K562 (cell line): ENCODE results near the gene ANKS1B. TPM values are rescaled to one million over a fixed set of nuclear protein-coding genes. Genes with fewer than 3 reads are reported as not detected.

Source experiments
- CBFA2T3 ChIP-seq: fragments of 450-650 bp; IDR thresholded peaks from 2 replicates; pipeline ENCODE4 v1.6.1; 2017
- CEBPG ChIP-seq, 3 experiments: fragments of 200-800 bp in 1 of 3; sonication (Bioruptor generic) in 1 of 3; sonication (generic) in 1 of 3; formaldehyde crosslinking in 1 of 3; IDR thresholded peaks in 2 of 3; conservative IDR thresholded peaks in 1 of 3; 2 replicates each; pipeline versions ENCODE4 v1.6.1 to v1.8.0; 2016 to 2022; ENCODE audit warnings: missing compliant biosample characterization in 2 of 3, missing genetic modification characterization in 2 of 3, mild to moderate bottlenecking in 1 of 3, missing genetic modification reagents in 1 of 3
- HLTF ChIP-seq: fragments of 450-650 bp; IDR thresholded peaks from 2 replicates; pipeline ENCODE4 v1.6.1; 2016
- MYC ChIP-seq, 2 experiments: fragments of 250-450 bp in 1 of 2; sonication (Bioruptor Pico) in 1 of 2; IDR thresholded peaks; 2 replicates each; pipeline versions ENCODE4 v1.5.1 to v1.6.1; 2012 to 2021; ENCODE audit warnings: low read depth in 2 of 2, borderline replicate concordance in 1 of 2, improper control_type of control experiment in 1 of 2, low read length in 1 of 2, mild to moderate bottlenecking in 1 of 2, moderate library complexity in 1 of 2
- NFYB ChIP-seq: IDR thresholded peaks from 2 replicates; pipeline ENCODE4 v1.6.1; 2011; ENCODE audit warnings: mild to moderate bottlenecking, moderate library complexity; ENCODE audit not compliant: insufficient read length; ENCODE audit errors: extremely low read depth
- NR4A1 ChIP-seq, 2 experiments: fragments of 250-450 bp in 1 of 2; fragments of 450-650 bp in 1 of 2; sonication (Bioruptor Pico) in 1 of 2; IDR thresholded peaks; 2 replicates each; pipeline versions ENCODE4 v1.4.0 to v1.6.1; 2016 to 2020; ENCODE audit warnings: mild to moderate bottlenecking in 2 of 2, missing compliant biosample characterization in 1 of 2, missing genetic modification characterization in 1 of 2, moderate library complexity in 1 of 2
- SIRT6 ChIP-seq: IDR thresholded peaks from one replicate; pipeline ENCODE4 v1.6.1; 2012; ENCODE audit warnings: low read depth, mild to moderate bottlenecking, control low read depth, inconsistent platforms, low read length, moderate library complexity
- SPI1 ChIP-seq: IDR thresholded peaks from 2 replicates; pipeline ENCODE4 v1.6.1; 2011; ENCODE audit warnings: low read depth, low read length, control low read depth, borderline replicate concordance
- TAL1 ChIP-seq: fragments of 450-650 bp; IDR thresholded peaks from 2 replicates; pipeline ENCODE4 v1.6.1; 2016; ENCODE audit warnings: mild to moderate bottlenecking
- TFE3 ChIP-seq: fragments of 450-650 bp; formaldehyde crosslinking; IDR thresholded peaks from 2 replicates; pipeline ENCODE4 v1.4.0; 2020; ENCODE audit warnings: mild to moderate bottlenecking, mixed read lengths
- THRA ChIP-seq: fragments of 450-650 bp; IDR thresholded peaks from 2 replicates; pipeline ENCODE4 v1.6.1; 2017; ENCODE audit warnings: mild to moderate bottlenecking, moderate library complexity
- ZBTB26 ChIP-seq: fragments of 450-650 bp; formaldehyde crosslinking; IDR thresholded peaks from 2 replicates; pipeline ENCODE4 v1.4.0; 2022; ENCODE audit warnings: missing genetic modification characterization
- ZNF212 ChIP-seq: fragments of 450-650 bp; formaldehyde crosslinking; IDR thresholded peaks from 2 replicates; pipeline ENCODE4 v1.4.0; 2020; ENCODE audit warnings: mild to moderate bottlenecking
- ZNF24 ChIP-seq: fragments of 450-650 bp; IDR thresholded peaks from 2 replicates; pipeline ENCODE4 v1.6.1; 2016
- ZNF398 ChIP-seq: fragments of 250-450 bp; sonication (Bioruptor Pico); IDR thresholded peaks from 2 replicates; pipeline ENCODE4 v1.8.0; 2021; ENCODE audit warnings: moderate library complexity, mild to moderate bottlenecking, inconsistent platforms
- ZNF668 ChIP-seq: fragments of 250-450 bp; sonication (Bioruptor Pico); IDR thresholded peaks from 2 replicates; pipeline ENCODE4 v1.8.0; 2022; ENCODE audit warnings: mild to moderate bottlenecking, inconsistent platforms
- ZNF696 ChIP-seq: fragments of 250-450 bp; sonication (Bioruptor Pico); conservative IDR thresholded peaks from 2 replicates; pipeline ENCODE4 v1.4.0; 2020; ENCODE audit warnings: mild to moderate bottlenecking, moderate library complexity
- ZNF707 ChIP-seq: fragments of 250-450 bp; sonication (Bioruptor Pico); conservative IDR thresholded peaks from 2 replicates; pipeline ENCODE4 v1.8.0; 2022; ENCODE audit warnings: inconsistent platforms, mild to moderate bottlenecking, moderate library complexity
- polyA plus RNA-seq, 8 experiments: library from polyadenylated mRNA; depleted of rRNA in 4 of 8; stranded (reverse) in 5 of 8; unstranded in 3 of 8; fragments of >200 nt; fragmentation: Nextera tagmentation in 2 of 8; fragmentation: Illumina TruSeq in 1 of 8; extraction: Ambion mirVana in 2 of 8; extraction: Trizol in 1 of 8; gene quantifications; 2 replicates each; pipeline versions ENCODE4 v1.2.1 to v1.2.3, GENCODE V29; 2011 to 2014; ENCODE audit warnings: inconsistent platforms in 1 of 8, missing spikeins in 1 of 8
- total RNA-seq, 7 experiments: library from RNA; depleted of rRNA in 6 of 7; stranded (reverse); fragments of >200 nt in 6 of 7; fragmentation: Illumina TruSeq in 2 of 7; extraction: Trizol in 2 of 7; gene quantifications; 2 replicates each; pipeline versions ENCODE4 v1.2.1 to v1.2.3, GENCODE V29; 2011 to 2021; ENCODE audit warnings: low replicate concordance in 1 of 7
- TF ChIP-seq, protein P1 (sequence below): fragments of 450-650 bp; IDR thresholded peaks from 2 replicates; pipeline ENCODE4 v1.6.1; 2018; ENCODE audit warnings: mild to moderate bottlenecking, low read depth; ENCODE audit not compliant: partially characterized antibody
- TF ChIP-seq, protein P2 (sequence below): fragments of 250-450 bp; sonication (Bioruptor Pico); IDR thresholded peaks from 2 replicates; pipeline ENCODE4 v1.6.1; 2021; ENCODE audit warnings: mild to moderate bottlenecking

Gene ANKS1B
- total and polyA plus RNA-seq, 9 of the 15 experiments (the other 6 are each of a cell fraction or from before 2014, with no cell fraction given) = 0.04 to 0.47 (median 0.28) TPM; not detected in 4

- TF ChIP-seq NR4A1 (CRISPR knock-in tag; IDR thresholded peaks at IDR 0.05) = no peak
- no peak for TF ChIP-seq NR4A1 (tag; IDR thresholded peaks at IDR 0.05)
- TF ChIP-seq CBFA2T3 = peak; percentile 88
- peak; percentile 86 for TF ChIP-seq TAL1
- TF ChIP-seq SIRT6 = no peak
- TF ChIP-seq NFYB = no peak
- TF ChIP-seq ZNF212 = no peak
- no peak for TF ChIP-seq ZBTB26
- no peak for TF ChIP-seq TFE3 (CRISPR knock-in tag)
- TF ChIP-seq ZNF398 (CRISPR knock-in tag) = no peak
- TF ChIP-seq, protein P1, sequence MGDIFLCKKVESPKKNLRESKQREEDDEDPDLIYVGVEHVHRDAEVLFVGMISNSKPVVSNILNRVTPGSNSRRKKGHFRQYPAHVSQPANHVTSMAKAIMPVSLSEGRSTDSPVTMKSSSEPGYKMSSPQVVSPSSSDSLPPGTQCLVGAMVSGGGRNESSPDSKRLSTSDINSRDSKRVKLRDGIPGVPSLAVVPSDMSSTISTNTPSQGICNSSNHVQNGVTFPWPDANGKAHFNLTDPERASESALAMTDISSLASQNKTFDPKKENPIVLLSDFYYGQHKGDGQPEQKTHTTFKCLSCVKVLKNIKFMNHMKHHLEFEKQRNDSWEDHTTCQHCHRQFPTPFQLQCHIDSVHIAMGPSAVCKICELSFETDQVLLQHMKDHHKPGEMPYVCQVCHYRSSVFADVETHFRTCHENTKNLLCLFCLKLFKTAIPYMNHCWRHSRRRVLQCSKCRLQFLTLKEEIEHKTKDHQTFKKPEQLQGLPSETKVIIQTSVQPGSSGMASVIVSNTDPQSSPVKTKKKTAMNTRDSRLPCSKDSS = no peak
- no peak for TF ChIP-seq ZNF24
- no peak for TF ChIP-seq ZNF696 (CRISPR knock-in tag)
- TF ChIP-seq THRA = no peak
- no peak for TF ChIP-seq ZNF668 (CRISPR knock-in tag)
- TF ChIP-seq, protein P2, sequence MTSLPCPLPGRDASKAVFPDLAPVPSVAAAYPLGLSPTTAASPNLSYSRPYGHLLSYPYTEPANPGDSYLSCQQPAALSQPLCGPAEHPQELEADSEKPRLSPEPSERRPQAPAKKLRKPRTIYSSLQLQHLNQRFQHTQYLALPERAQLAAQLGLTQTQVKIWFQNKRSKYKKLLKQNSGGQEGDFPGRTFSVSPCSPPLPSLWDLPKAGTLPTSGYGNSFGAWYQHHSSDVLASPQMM = no peak
- 0 out of 2 replicates have a peak, but pooled peaks have one; percentile 6 for TF ChIP-seq SPI1
- no peak for TF ChIP-seq ZNF707
- no peak for TF ChIP-seq MYC (IDR thresholded peaks at IDR 0.05; ENCODE audit: low read depth, low read length)
- no peak for TF ChIP-seq MYC (CRISPR knock-in tag; IDR thresholded peaks at IDR 0.05; ENCODE audit: borderline replicate concordance, low read depth)
- TF ChIP-seq HLTF = no peak
- no peak for TF ChIP-seq CEBPG (CRISPR knock-in tag; IDR thresholded peaks at IDR 0.05)
- no peak for TF ChIP-seq CEBPG (tag; conservative IDR thresholded peaks at IDR 0.05 in 1 of 2, IDR thresholded peaks at IDR 0.05 in 1 of 2)
Observed at GRCh38 chr12:98751580-98752115, 1233.1 kb downstream of the ANKS1B start (continued).
